Fibroblast of pulmonary artery (primary cell): ENCODE data around the gene CYP4F11.
"Not testable (repeated sequence)": the region's sequence is repeated elsewhere in the genome, so short reads cannot be mapped to it uniquely, and the experiment has no call there.

Experiments
- DNase-seq: peaks from one replicate; pipeline ENCODE4 v3.0.0-alpha.2; 2010; ENCODE audit warnings: low read depth
- H3K4me3 ChIP-seq: replicated peaks from 2 replicates; pipeline ENCODE4 v1.5.1; 2011; ENCODE audit warnings: low read depth, mild to moderate bottlenecking, control low read depth, low read length, moderate library complexity
- CTCF ChIP-seq: IDR thresholded peaks from 2 replicates; pipeline ENCODE4 v1.5.1; 2011; ENCODE audit warnings: mild to moderate bottlenecking, control low read depth, low read length, inconsistent platforms; ENCODE audit errors: missing control alignments

Gene CYP4F11, protein sequence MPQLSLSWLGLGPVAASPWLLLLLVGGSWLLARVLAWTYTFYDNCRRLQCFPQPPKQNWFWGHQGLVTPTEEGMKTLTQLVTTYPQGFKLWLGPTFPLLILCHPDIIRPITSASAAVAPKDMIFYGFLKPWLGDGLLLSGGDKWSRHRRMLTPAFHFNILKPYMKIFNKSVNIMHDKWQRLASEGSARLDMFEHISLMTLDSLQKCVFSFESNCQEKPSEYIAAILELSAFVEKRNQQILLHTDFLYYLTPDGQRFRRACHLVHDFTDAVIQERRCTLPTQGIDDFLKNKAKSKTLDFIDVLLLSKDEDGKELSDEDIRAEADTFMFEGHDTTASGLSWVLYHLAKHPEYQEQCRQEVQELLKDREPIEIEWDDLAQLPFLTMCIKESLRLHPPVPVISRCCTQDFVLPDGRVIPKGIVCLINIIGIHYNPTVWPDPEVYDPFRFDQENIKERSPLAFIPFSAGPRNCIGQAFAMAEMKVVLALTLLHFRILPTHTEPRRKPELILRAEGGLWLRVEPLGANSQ

GRCh38 chr19:15934332-15935078, at the start of gene CYP4F11:
CYP4F11 (minus strand) TSS chr19:15934529; CDS start chr19:15934408, 121 bp downstream.
- no peak for TF ChIP-seq CTCF
- no peak within 1 kb of the TSS for H3K4me3 ChIP-seq
- no peak for DNase-seq

DNA sequence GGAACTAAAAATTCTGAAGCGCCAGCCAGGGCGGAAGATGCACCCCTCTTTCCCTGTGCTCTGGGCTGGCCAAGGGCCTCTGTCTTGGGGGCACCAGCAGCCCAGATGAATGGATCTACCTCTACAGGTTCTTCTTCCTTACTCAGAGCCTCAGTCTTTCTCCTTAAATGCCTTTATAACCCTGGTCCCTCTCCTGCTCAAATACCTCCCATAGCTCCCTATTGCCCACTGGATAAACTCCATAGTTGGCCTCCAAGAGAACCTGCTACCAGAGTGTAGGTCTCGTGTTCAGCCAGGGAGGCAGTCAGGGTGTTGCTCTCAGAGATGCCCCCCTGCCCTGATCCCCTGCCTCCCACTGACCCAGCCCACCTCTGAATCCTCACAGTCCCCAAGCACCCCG, 45.0 kb upstream of the CYP4F11 start:
- no peak for DNase-seq
- no peak overlapping the region for H3K4me3 ChIP-seq
- TF ChIP-seq CTCF = no peak

DNA sequence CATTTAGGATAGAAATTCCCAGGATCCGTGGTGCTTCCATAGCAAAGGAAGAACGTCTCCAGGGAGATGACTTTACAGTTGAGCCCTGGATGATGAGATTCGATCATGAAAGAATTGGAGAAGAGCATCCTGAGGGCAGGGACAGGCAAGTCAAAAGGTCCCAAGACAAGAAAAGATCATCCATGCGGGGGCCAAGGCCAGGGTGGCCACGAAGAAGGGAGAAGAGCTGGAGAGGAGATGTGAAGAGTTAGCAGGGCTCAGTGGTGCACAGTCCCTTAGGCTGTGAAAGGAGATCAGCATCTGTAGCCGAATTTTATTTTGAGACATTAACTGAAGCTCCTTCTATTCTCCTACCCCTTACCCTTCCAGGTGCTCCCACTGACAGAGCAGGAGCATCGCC, 43.4 kb upstream of the CYP4F11 start:
- no peak for DNase-seq
- no peak for TF ChIP-seq CTCF
- H3K4me3 ChIP-seq = no peak overlapping the region

DNA sequence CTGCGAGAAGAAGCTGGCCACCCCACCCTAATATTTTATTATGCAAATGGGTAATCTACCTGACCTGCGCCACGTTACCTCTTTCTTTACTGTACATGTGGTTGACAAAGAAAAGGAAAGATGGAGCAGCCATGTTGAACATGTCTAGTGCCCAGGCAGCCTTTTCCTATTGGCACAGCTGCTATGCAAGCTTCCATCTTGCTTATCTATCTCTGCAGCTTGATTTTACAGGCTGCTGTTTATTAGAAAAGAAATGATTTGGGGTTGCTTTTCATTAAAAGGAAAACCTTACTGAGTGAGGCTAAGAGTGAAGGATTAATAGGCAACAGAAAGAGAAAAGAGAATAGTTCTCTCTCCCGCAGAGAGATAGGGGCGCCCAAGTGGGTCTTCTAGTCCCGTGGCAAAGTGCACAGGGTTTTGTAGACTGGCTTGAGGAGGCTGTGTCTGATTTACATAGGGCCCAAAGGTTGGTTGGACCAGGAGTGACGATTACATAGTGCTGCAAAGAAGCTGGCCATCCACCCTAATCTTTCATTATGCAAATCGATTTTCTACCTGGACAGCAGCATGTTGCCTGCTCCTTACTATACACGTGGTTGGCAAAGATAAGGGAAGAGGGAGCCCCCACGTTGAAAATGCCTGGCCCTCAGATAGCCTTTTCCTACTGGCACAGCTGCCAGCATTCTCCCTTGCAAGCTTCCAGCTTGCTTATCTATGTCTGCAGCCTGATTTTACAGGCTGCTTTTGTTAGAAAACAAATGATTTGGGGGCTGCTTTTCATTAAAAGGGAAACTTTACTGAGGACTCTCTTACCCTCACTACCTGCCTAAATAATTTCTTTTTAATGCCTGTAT, 42.7 kb upstream of the CYP4F11 start:
- no peak for DNase-seq
- no peak for TF ChIP-seq CTCF
- no peak overlapping the region for H3K4me3 ChIP-seq

DNA sequence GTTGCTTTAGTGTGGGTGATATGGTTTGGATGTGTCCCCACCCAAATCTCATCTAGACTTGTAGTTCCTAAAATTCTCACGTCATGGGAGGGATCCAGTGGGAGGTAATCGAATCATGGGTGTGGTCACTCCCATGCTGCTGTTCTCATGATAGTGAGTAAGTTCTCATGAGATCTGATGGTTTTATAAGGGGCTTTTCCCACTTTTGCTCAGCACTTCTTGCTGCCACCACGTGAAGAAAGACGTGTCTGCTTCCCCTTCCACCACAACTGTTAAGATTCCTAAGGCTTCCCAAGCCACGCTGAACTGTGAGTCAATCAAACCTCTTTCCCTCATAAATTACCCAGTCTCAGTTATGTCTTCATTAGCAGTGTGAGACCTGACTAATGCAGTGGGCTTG, 40.5 kb upstream of the CYP4F11 start:
- no peak for DNase-seq
- no peak overlapping the region for H3K4me3 ChIP-seq
- no peak for TF ChIP-seq CTCF

DNA sequence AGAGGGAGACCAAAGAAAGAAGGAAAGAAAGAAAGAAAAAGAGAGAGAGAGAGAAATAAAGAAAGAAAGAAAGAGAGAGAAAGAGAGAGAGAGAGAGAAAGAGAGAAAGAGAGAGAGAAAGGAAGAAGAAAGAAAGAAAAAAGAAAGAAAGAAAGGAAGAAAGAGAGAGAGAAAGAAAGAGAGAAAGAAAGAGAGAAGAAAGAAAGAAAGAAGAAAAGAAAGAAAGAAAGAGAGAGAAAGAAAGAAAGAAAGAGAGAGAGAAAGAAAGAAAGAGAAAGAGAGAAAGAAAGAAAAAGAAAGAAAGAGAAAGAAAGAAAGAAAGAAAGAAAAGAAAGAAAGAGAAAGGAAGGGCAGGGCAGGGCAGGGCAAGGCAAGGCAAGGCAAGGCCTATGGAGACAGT, 37.7 kb upstream of the CYP4F11 start:
- H3K4me3 ChIP-seq, DNase-seq: not testable (repeated sequence)
